SU-DHL-6 (cell line): Measurements from ENCODE around the gene AXIN2.
"Not testable (repeated sequence)": the region's sequence is repeated elsewhere in the genome, so short reads cannot be mapped to it uniquely, and the experiment has no call there.

Source experiments
- CTCF ChIP-seq: fragments of 200-600 bp; sonication (generic); IDR thresholded peaks from one replicate; pipeline ENCODE4 v1.5.1; 2017; ENCODE audit warnings: antibody characterized with exemption, mild to moderate bottlenecking, low read length, moderate library complexity; ENCODE audit not compliant: insufficient read depth, poor library complexity, severe bottlenecking
- EZH2phosphoT487 ChIP-seq: fragments of 200-600 bp; sonication (generic), shearing (Covaris generic); conservative IDR thresholded peaks from 2 replicates; pipeline ENCODE4 v1.6.1; 2018; ENCODE audit warnings: mild to moderate bottlenecking, antibody characterized with exemption, low read length, moderate library complexity, mixed read lengths

GRCh38 chr17:65504673-65505072, 56.8 kb downstream of the AXIN2 start:
- TF ChIP-seq CTCF, EZH2phosphoT487: not testable (repeated sequence)
